Loucy (cell line): ENCODE results near the gene SPI1.

ENCODE experiments used
- H2AFZ ChIP-seq: fragments of 200-600 bp; sonication (generic); 2 replicates; pipeline ENCODE4 v1.6.0; 2016; ENCODE audit warnings: antibody characterized with exemption, mild to moderate bottlenecking, low read length, moderate library complexity
- H3F3A ChIP-seq: fragments of 200-600 bp; 2 replicates; pipeline ENCODE4 v1.6.0; 2016; ENCODE audit warnings: antibody characterized with exemption, low read depth, mild to moderate bottlenecking
- H3K27me3 ChIP-seq: fragments of 200-600 bp; sonication (generic); 2 replicates; pipeline ENCODE4 v1.6.1; 2014; ENCODE audit warnings: low read length, mild to moderate bottlenecking; ENCODE audit not compliant: insufficient read depth, poor library complexity, severe bottlenecking
- H3K36me3 ChIP-seq: fragments of 200-600 bp; sonication (generic); 2 replicates; pipeline ENCODE4 v1.6.1; 2016; ENCODE audit warnings: low read length; ENCODE audit not compliant: insufficient read depth
- H3K4me1 ChIP-seq: fragments of 200-600 bp; sonication (generic); 2 replicates; pipeline ENCODE4 v1.5.1; 2014; ENCODE audit warnings: low read length, mild to moderate bottlenecking; ENCODE audit not compliant: insufficient read depth, poor library complexity, severe bottlenecking
- H3K4me2 ChIP-seq: fragments of 200-600 bp; sonication (generic); 2 replicates; pipeline ENCODE4 v1.6.0; 2014; ENCODE audit warnings: antibody characterized with exemption, low read length, low read depth, mild to moderate bottlenecking; ENCODE audit not compliant: poor library complexity, severe bottlenecking
- H3K4me3 ChIP-seq: fragments of 200-600 bp; sonication (generic); 2 replicates; pipeline ENCODE4 v1.5.1; 2014; ENCODE audit warnings: low read length, mild to moderate bottlenecking, mixed read lengths; ENCODE audit not compliant: poor library complexity, severe bottlenecking
- H3K79me2 ChIP-seq: fragments of 200-600 bp; sonication (generic); 2 replicates; pipeline ENCODE4 v1.6.1; 2014; ENCODE audit warnings: low read length; ENCODE audit not compliant: insufficient read depth
- H3K9ac ChIP-seq: fragments of 200-600 bp; sonication (generic); 2 replicates; pipeline ENCODE4 v1.6.0; 2014; ENCODE audit warnings: mild to moderate bottlenecking, low read depth, low read length, moderate library complexity; ENCODE audit not compliant: poor library complexity, severe bottlenecking
- H3K9me2 ChIP-seq: fragments of 200-600 bp; sonication (generic); replicated peaks from 2 replicates; pipeline ENCODE4 v1.6.1; 2016; ENCODE audit warnings: low read depth, low read length, mixed read lengths
- H3K9me3 ChIP-seq: fragments of 200-600 bp; sonication (generic); 2 replicates; pipeline ENCODE4 v1.6.1; 2014; ENCODE audit warnings: mild to moderate bottlenecking, antibody characterized with exemption, low read length, low read depth; ENCODE audit not compliant: insufficient read depth
- H4K20me1 ChIP-seq: fragments of 200-600 bp; sonication (generic); 2 replicates; pipeline ENCODE4 v1.6.0; 2014; ENCODE audit warnings: antibody characterized with exemption, low read length, mild to moderate bottlenecking; ENCODE audit not compliant: insufficient read depth, poor library complexity, severe bottlenecking
- CTCF ChIP-seq: fragments of 200-600 bp; sonication (generic); conservative IDR thresholded peaks from 2 replicates; pipeline ENCODE4 v1.5.1; 2014; ENCODE audit warnings: mild to moderate bottlenecking, antibody characterized with exemption, low read length
- EZH2phosphoT487 ChIP-seq: fragments of 200-600 bp; IDR thresholded peaks from 2 replicates; pipeline ENCODE4 v1.6.1; 2018; ENCODE audit warnings: antibody characterized with exemption, mild to moderate bottlenecking, moderate library complexity, borderline replicate concordance

Gene SPI1

GRCh38 chr11:47352556-47352955, 25.8 kb downstream of the SPI1 start, which contains the start of gene MYBPC3:
Gene MYBPC3 (minus strand): TSS chr11:47352702. CDS start chr11:47352647, 55 bp downstream.
- Histone ChIP-seq H3K4me3 (no peak within 1 kb of the TSS), H3K4me2 (no peak within 1 kb of the TSS), H3F3A (no peaks in the 10 kb centered on the region), H2AFZ (no peak within 1 kb of the TSS), H4K20me1 (no peaks in the 10 kb centered on the region), H3K9me2 (no peaks in the 10 kb centered on the region), H3K27me3 (no peaks in the 10 kb centered on the region), H3K4me1 (no peaks in the 10 kb centered on the region), H3K79me2 (no peaks in the 10 kb centered on the region), H3K9me3 (no peaks in the 10 kb centered on the region), H3K9ac (no peak within 1 kb of the TSS), H3K36me3 (no peaks in the 10 kb centered on the region)
- TF ChIP-seq EZH2phosphoT487 = no peak
- no peak for TF ChIP-seq CTCF

- Histone ChIP-seq H3K9me3 (no peaks in the 10 kb centered on the region), H3K4me2 (no peak overlapping the region), H3K36me3 (no peaks in the 10 kb centered on the region), H3K79me2 (no peaks in the 10 kb centered on the region), H3K9ac (no peak overlapping the region), H3K9me2 (no peaks in the 10 kb centered on the region), H2AFZ (no peak overlapping the region), H4K20me1 (no peaks in the 10 kb centered on the region), H3F3A (no peaks in the 10 kb centered on the region), H3K4me3 (no peak overlapping the region), H3K4me1 (no peaks in the 10 kb centered on the region), H3K27me3 (no peaks in the 10 kb centered on the region)
- TF ChIP-seq CTCF (no peak), EZH2phosphoT487 (no peak)
Measured at GRCh38 chr11:47351156-47352126, 26.9 kb downstream of the SPI1 start.

GRCh38 chr11:47350315-47350714, 28.0 kb downstream of the SPI1 start:
- H3F3A ChIP-seq = no peaks in the 10 kb centered on the region
- H4K20me1 ChIP-seq = no peaks in the 10 kb centered on the region
- no peak for TF ChIP-seq EZH2phosphoT487
- no peak for TF ChIP-seq CTCF
- no peaks in the 10 kb centered on the region for H3K4me1 ChIP-seq
- H3K4me2 ChIP-seq = no peak overlapping the region
- no peak overlapping the region for H2AFZ ChIP-seq
- no peaks in the 10 kb centered on the region for H3K27me3 ChIP-seq
- H3K36me3 ChIP-seq = no peaks in the 10 kb centered on the region
- H3K9me2 ChIP-seq = no peaks in the 10 kb centered on the region
- H3K9ac ChIP-seq = no peak overlapping the region
- no peaks in the 10 kb centered on the region for H3K9me3 ChIP-seq
- no peaks in the 10 kb centered on the region for H3K79me2 ChIP-seq
- no peak overlapping the region for H3K4me3 ChIP-seq
